Body of pancreas (tissue), 4 donors: ENCODE data around the gene CHRNA10. TPM values are rescaled to one million over a fixed set of nuclear protein-coding genes. Genes with fewer than 3 reads are reported as not detected.

Experiments used
- ATAC-seq: fragments of 150-250 bp; one replicate; pipeline ENCODE4 v1.9.1; 2016
- DNase-seq, 4 donors: peaks; one replicate each; pipeline ENCODE4 v3.0.0-alpha.2; 2019
- H3K27ac ChIP-seq, 4 donors: fragments of 200-600 bp; sonication (generic); 1 replicate in 3 of 4; 2 replicates in 1 of 4; pipeline versions ENCODE4 v1.5.1 to v1.6.1; 2016 to 2019; ENCODE audit warnings: mild to moderate bottlenecking in 1 of 4, mixed read lengths in 1 of 4, moderate library complexity in 1 of 4
- H3K27me3 ChIP-seq, 2 donors: fragments of 200-600 bp; sonication (generic); one replicate each; pipeline ENCODE4 v1.6.0; 2016; ENCODE audit warnings: mild to moderate bottlenecking in 1 of 2
- H3K36me3 ChIP-seq, 2 donors: fragments of 200-600 bp; sonication (generic); replicated peaks in 1 of 2; 2 replicates each; pipeline ENCODE4 v1.5.1; 2016; ENCODE audit warnings: low read depth in 2 of 2; ENCODE audit not compliant: insufficient read depth in 1 of 2
- H3K4me1 ChIP-seq: fragments of 200-600 bp; sonication (generic); one replicate; pipeline ENCODE4 v1.6.0; 2016
- H3K4me3 ChIP-seq, 2 donors: fragments of 200-600 bp; sonication (generic); 1 replicate in 1 of 2; 2 replicates in 1 of 2; pipeline ENCODE4 v1.5.1; 2016 to 2019
- H3K9me3 ChIP-seq, 3 donors: fragments of 200-600 bp; sonication (generic); 1 replicate in 2 of 3; 2 replicates in 1 of 3; pipeline ENCODE4 v1.5.1; 2016
- POLR2A ChIP-seq, 3 donors: fragments of 450-650 bp; IDR thresholded peaks; one replicate each; pipeline ENCODE4 v1.6.1; 2016; ENCODE audit warnings: antibody characterized with exemption in 3 of 3, mild to moderate bottlenecking in 2 of 3
- WGBS, 2 donors: methylation state at CpG; one replicate each; pipeline ENCODE4 v1.1.5; 2017; 5-methylcytosine and 5-hydroxymethylcytosine counted together
- intact Hi-C: fragments of 100-400 bp; cut with DNase I; formaldehyde crosslinking; loops from one replicate; pipeline ENCODE4 v1.15.1; 2023
- total RNA-seq, 2 donors: library from RNA; depleted of rRNA; stranded (reverse); fragments of >200 nt; gene quantifications; one replicate each; pipeline ENCODE4 v1.1.0, GENCODE V29; 2016
- TF ChIP-seq, protein P1 (sequence below), 7 experiments: fragments of 450-650 bp in 4 of 7; fragments of 200-600 bp in 3 of 7; sonication (generic) in 3 of 7; IDR thresholded peaks; one replicate each; pipeline ENCODE4 v1.5.1; 2016 to 2019; ENCODE audit warnings: antibody characterized with exemption in 7 of 7

CHRNA10 gene
- total RNA-seq, 2 donors from 2014 or later, result 2.3 to 3.0 TPM

DNA sequence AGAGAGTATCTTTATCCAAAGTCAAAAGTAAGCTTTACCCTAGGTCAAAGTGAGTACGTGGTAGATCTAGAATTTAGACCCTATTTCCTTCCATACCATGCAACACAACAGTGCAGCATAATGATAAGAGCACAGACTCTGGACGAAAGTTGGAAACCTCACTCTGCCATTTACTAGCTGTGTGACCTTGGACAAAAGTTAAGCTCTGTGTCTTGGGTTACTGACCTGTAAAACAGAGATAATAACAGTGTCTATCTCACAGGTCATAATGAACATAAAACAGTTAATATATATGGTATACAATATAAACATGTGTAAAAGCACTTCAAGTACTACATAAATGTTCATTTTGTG, 13.6 kb upstream of the CHRNA10 start:
- peaks cover 0 to 41% of the 10 kb centered on the region in 2 donors for H3K36me3 ChIP-seq
- H3K27ac ChIP-seq, result no peak overlapping the region
- H3K4me3 ChIP-seq, result no peak overlapping the region
- no peaks in the 10 kb centered on the region for H3K27me3 ChIP-seq
- ATAC-seq, result no peak
- H3K9me3 ChIP-seq, result no peaks in the 10 kb centered on the region
- WGBS, 2 donors, result 23 to 37% methylated on average over 2 of the region's 2 CpGs
- no peak for DNase-seq
- no peaks in the 10 kb centered on the region for H3K4me1 ChIP-seq
- intact Hi-C loops, result no loop called here
- no peak for TF ChIP-seq POLR2A (IDR thresholded peaks at IDR 0.05)
- TF ChIP-seq, protein P1, sequence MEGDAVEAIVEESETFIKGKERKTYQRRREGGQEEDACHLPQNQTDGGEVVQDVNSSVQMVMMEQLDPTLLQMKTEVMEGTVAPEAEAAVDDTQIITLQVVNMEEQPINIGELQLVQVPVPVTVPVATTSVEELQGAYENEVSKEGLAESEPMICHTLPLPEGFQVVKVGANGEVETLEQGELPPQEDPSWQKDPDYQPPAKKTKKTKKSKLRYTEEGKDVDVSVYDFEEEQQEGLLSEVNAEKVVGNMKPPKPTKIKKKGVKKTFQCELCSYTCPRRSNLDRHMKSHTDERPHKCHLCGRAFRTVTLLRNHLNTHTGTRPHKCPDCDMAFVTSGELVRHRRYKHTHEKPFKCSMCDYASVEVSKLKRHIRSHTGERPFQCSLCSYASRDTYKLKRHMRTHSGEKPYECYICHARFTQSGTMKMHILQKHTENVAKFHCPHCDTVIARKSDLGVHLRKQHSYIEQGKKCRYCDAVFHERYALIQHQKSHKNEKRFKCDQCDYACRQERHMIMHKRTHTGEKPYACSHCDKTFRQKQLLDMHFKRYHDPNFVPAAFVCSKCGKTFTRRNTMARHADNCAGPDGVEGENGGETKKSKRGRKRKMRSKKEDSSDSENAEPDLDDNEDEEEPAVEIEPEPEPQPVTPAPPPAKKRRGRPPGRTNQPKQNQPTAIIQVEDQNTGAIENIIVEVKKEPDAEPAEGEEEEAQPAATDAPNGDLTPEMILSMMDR (IDR thresholded peaks at IDR 0.05), result no peak

DNA sequence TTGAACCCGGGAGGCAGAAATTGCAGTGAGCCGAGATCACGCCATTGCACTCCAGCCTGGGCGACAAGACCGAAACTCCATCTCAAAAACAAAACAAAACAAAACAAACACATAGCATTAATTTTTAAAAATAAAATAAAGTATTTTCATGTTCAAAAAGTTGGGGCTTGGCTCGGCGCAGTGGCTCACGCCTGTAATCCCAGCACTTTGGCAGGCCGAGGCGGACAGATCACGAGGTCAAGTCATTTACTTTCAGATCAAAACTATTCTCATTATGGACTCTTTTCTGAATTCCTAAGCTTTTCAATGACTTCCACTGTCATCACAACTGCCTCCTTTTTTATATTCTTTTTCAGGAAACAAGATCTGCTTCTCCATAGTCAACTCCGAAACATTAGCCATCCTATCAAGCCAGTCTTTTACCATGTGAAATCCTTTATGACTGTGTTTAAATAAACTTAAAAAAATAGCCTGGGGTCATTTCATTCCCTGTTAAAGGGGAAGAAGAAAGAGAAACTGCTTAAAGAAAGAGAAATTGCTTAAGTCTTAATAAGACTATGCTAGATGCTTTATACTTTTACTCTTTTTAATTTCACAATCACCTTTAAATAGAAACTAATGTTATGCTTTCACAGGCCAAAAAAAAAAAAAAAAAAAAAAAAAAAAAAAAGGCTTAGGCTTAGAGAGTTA, 13.1 kb upstream of the CHRNA10 start:
- ATAC-seq (no peak), DNase-seq (no peak)
- WGBS, 2 donors, result 89 to 98% methylated on average over 12 of the region's 12 CpGs
- Histone ChIP-seq H3K4me1 (no peaks in the 10 kb centered on the region), H3K4me3 (no peak overlapping the region), H3K9me3 (no peaks in the 10 kb centered on the region), H3K27ac (no peak overlapping the region), H3K27me3 (no peaks in the 10 kb centered on the region), H3K36me3 (peaks cover 4 to 40% of the 10 kb centered on the region in 2 donors)
- TF ChIP-seq, protein P1 (IDR thresholded peaks at IDR 0.05), result no peak
- TF ChIP-seq POLR2A (IDR thresholded peaks at IDR 0.05), result no peak
- intact Hi-C loops, result no loop called here

DNA sequence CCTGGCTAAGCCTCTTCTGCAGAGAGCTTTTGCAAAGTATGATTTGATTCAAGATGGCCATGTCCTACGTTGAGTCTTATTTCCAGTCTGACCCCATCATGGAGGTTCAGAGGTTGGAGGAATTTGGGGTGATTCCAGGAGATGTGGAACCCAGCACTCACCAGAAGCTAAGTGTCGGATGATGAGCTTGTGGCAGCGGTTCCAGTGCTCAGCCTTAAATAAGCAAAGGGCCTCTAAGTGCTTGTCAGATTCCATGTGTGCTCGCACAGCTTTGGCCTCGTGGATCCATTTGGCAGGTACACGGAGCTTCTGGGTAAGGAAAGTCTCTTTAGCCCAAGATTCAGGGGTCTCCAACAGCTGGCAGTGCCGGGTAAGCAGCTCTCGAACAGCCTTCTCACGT, 11.9 kb upstream of the CHRNA10 start:
- H3K27ac ChIP-seq, result no peak overlapping the region
- no peak overlapping the region for H3K4me3 ChIP-seq
- H3K36me3 ChIP-seq, result peaks cover 4 to 47% of the 10 kb centered on the region in 2 donors
- intact Hi-C loops, result no loop called here
- no peak for TF ChIP-seq POLR2A (IDR thresholded peaks at IDR 0.05)
- TF ChIP-seq, protein P1 (IDR thresholded peaks at IDR 0.05), result no peak
- ATAC-seq (no peak), DNase-seq (no peak)
- 97 to 99% methylated on average over 9 of the region's 9 CpGs for WGBS, 2 donors
- H3K27me3 ChIP-seq, result no peaks in the 10 kb centered on the region
- no peaks in the 10 kb centered on the region for H3K4me1 ChIP-seq
- no peaks in the 10 kb centered on the region for H3K9me3 ChIP-seq

DNA sequence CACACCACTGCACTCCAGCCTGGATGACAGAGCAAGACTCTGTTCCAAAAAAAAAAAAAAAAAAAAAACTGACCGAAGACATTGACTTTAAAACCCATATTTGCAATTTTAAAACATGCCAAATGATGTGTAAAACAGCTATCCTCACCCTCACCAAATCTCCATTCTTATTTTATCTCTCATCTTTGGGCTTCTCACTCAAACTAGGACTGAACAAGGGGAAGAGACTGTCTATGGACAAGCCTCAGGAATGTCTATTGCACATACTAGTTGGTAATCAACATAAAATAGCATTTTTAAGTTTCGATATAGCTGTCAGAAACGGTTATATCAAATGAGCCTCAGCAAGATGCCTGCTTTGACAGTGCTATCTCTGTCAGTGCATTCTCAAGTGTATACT, 7.9 kb upstream of the CHRNA10 start:
- Histone ChIP-seq H3K27me3 (no peaks in the 10 kb centered on the region), H3K9me3 (no peaks in the 10 kb centered on the region), H3K4me1 (no peaks in the 10 kb centered on the region), H3K27ac (no peak overlapping the region), H3K36me3 (peaks cover 15 to 61% of the 10 kb centered on the region in 2 donors), H3K4me3 (no peak overlapping the region)
- TF ChIP-seq, protein P1 (IDR thresholded peaks at IDR 0.05), result no peak
- no peak for TF ChIP-seq POLR2A (IDR thresholded peaks at IDR 0.05)
- intact Hi-C loops, result no loop called here
- 92 to 97% methylated on average over 3 of the region's 3 CpGs for WGBS, 2 donors
- DNase-seq (no peak), ATAC-seq (no peak)

DNA sequence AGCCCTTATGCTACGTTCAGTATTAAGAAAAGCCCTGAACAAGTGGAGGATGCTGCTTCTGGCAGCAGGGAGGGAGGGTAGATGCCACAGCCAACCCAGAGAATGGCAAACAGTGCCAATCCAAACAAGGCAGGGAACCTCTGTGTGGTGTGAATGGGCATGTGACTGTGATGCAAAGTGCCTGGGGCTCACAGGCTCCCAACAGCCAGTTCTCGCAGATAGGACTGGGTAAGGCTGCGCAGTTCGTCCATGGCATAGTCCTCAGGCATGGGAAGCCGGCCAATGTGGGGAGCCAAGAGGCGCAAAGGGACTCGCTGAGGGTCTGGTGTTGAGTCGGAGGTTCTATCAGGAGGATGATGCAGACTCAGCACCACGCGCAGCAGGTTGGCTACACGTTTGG, 4.8 kb upstream of the CHRNA10 start:
- no peak for TF ChIP-seq POLR2A (IDR thresholded peaks at IDR 0.05)
- TF ChIP-seq, protein P1 (IDR thresholded peaks at IDR 0.05), result no peak
- H3K36me3 ChIP-seq, result peaks cover 15 to 44% of the 10 kb centered on the region in 2 donors
- no peaks in the 10 kb centered on the region for H3K27me3 ChIP-seq
- ATAC-seq (no peak), DNase-seq (no peak)
- no peaks in the 10 kb centered on the region for H3K9me3 ChIP-seq
- H3K4me1 ChIP-seq, result no peaks in the 10 kb centered on the region
- WGBS, 2 donors, result 95 to 97% methylated on average over 11 of the region's 11 CpGs
- no peak overlapping the region for H3K27ac ChIP-seq
- intact Hi-C loops, result no loop called here
- H3K4me3 ChIP-seq, result no peak overlapping the region
